Smooth muscle cell (in vitro differentiated cells): ENCODE measurements around the gene TBRG4. TPM values are rescaled to one million over a fixed set of nuclear protein-coding genes. Genes with fewer than 3 reads are reported as not detected.

Source experiments
- DNase-seq: peaks from one replicate; lab custom pipeline; 2025; ENCODE audit not compliant: unreplicated experiment; lab: John Stamatoyannopoulos, UW
- H2AFZ ChIP-seq: fragments of 200-600 bp; sonication (generic); 2 replicates; pipeline ENCODE4 v1.6.0; 2016; ENCODE audit warnings: antibody characterized with exemption, low read depth, mild to moderate bottlenecking
- H3F3A ChIP-seq: fragments of 200-600 bp; sonication (generic); 2 replicates; pipeline ENCODE4 v1.6.0; 2017; ENCODE audit warnings: antibody characterized with exemption, low read depth
- H3K27ac ChIP-seq: fragments of 200-600 bp; sonication (generic); 2 replicates; pipeline ENCODE4 v1.5.1; 2016; ENCODE audit warnings: low read depth, mild to moderate bottlenecking
- H3K27me3 ChIP-seq: fragments of 200-600 bp; sonication (generic); 2 replicates; pipeline ENCODE4 v1.6.1; 2016; ENCODE audit warnings: low read depth, mild to moderate bottlenecking
- H3K36me3 ChIP-seq: fragments of 200-600 bp; sonication (generic); 2 replicates; pipeline ENCODE4 v1.5.1; 2016; ENCODE audit warnings: low read depth
- H3K4me1 ChIP-seq: fragments of 200-600 bp; sonication (generic); 2 replicates; pipeline ENCODE4 v1.5.1; 2016; ENCODE audit warnings: low read depth
- H3K4me2 ChIP-seq: fragments of 200-600 bp; sonication (generic); 2 replicates; pipeline ENCODE4 v1.6.0; 2016; ENCODE audit warnings: mild to moderate bottlenecking
- H3K4me3 ChIP-seq: fragments of 200-600 bp; sonication (generic); 2 replicates; pipeline ENCODE4 v1.5.1; 2016; ENCODE audit warnings: mild to moderate bottlenecking
- H3K79me2 ChIP-seq: fragments of 200-600 bp; sonication (generic); 2 replicates; pipeline ENCODE4 v1.6.0; 2016; ENCODE audit warnings: low read depth, mild to moderate bottlenecking
- H3K9ac ChIP-seq: fragments of 200-600 bp; sonication (generic); 2 replicates; pipeline ENCODE4 v1.6.0; 2016; ENCODE audit warnings: low read depth
- H3K9me3 ChIP-seq: fragments of 200-600 bp; sonication (generic); replicated peaks from 2 replicates; pipeline ENCODE4 v1.5.1; 2016; ENCODE audit warnings: low read depth
- H4K20me1 ChIP-seq: fragments of 200-600 bp; sonication (generic); 2 replicates; pipeline ENCODE4 v1.6.0; 2016; ENCODE audit warnings: low read depth
- WGBS: methylation state at CpG from one replicate; pipeline ENCODE4 v1.1.7; 2016; ENCODE audit warnings: low lambda C conversion rate; 5-methylcytosine and 5-hydroxymethylcytosine counted together
- polyA plus RNA-seq: library from polyadenylated mRNA; unstranded; fragments of >200 nt; fragmentation: Nextera tagmentation; extraction: Ambion mirVana; gene quantifications from 2 replicates; pipeline ENCODE4 v1.2.1, GENCODE V29; 2016
- total RNA-seq: library from RNA; depleted of rRNA; stranded (reverse); fragments of >200 nt; gene quantifications from 2 replicates; pipeline ENCODE4 v1.2.3, GENCODE V29; 2014
- TF ChIP-seq, protein P1 (sequence below): fragments of 200-600 bp; sonication (generic); IDR thresholded peaks from 2 replicates; pipeline ENCODE4 v1.5.1; 2017; ENCODE audit warnings: borderline replicate concordance, mild to moderate bottlenecking, antibody characterized with exemption; ENCODE audit not compliant: insufficient read depth, poor library complexity, severe bottlenecking

Gene TBRG4
- total and polyA plus RNA-seq, 2 experiments from 2014 or later: 30.2 to 52.5 TPM

DNA sequence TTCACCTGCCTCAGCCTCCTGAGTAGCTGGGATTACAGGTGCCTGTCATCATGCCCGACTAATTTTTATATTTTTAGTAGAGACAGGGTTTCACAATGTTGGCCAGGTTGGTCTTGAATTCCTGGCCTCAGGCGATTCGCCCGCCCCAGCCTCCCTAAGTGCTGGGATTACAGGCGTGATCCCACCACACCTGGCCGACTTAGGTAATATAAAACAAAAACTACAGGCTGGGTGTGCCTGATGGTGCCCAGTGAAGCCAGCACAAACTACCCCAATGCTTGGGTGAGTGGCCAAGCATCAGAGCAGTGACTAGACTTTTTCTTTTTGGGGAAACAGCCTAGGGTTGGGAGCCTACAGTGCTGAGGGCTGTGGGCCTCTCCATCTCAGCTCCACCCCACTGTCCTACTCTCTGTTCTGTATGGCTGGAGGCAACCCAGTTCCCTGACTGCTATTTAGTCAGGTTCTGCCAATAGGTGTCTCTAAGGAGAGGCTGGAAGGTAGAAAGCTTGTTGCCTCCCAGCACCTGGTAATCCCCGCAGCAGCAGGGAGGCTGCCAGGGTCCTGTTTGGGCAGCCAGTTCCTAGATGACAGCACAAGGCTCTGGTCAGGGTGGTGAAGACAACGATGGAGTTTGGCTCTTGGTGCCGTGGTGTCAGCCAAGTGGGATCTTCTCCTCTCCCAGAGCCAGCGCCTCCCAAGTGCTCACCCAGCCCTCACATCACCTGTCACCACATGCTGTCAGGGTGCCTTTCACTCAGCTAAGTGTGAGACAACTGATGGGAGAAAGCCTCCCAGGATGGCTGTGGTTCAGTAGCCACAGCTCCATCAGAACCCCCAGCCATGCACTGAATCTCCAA, 12.3 kb downstream of the TBRG4 start:
- Histone ChIP-seq H3K27me3 (no peaks in the 10 kb centered on the region), H3K4me1 (no peaks in the 10 kb centered on the region), H3K9me3 (no peaks in the 10 kb centered on the region), H3K4me3 (no peak overlapping the region), H3K4me2 (no peak overlapping the region), H3F3A (no peaks in the 10 kb centered on the region), H4K20me1 (peaks cover 1% of the 10 kb centered on the region), H3K27ac (no peak overlapping the region), H2AFZ (no peak overlapping the region), H3K79me2 (no peaks in the 10 kb centered on the region), H3K9ac (no peak overlapping the region), H3K36me3 (no peaks in the 10 kb centered on the region)
- no peak for DNase-seq
- WGBS: 93% methylated on average over 10 of the region's 10 CpGs
- TF ChIP-seq, protein P1, sequence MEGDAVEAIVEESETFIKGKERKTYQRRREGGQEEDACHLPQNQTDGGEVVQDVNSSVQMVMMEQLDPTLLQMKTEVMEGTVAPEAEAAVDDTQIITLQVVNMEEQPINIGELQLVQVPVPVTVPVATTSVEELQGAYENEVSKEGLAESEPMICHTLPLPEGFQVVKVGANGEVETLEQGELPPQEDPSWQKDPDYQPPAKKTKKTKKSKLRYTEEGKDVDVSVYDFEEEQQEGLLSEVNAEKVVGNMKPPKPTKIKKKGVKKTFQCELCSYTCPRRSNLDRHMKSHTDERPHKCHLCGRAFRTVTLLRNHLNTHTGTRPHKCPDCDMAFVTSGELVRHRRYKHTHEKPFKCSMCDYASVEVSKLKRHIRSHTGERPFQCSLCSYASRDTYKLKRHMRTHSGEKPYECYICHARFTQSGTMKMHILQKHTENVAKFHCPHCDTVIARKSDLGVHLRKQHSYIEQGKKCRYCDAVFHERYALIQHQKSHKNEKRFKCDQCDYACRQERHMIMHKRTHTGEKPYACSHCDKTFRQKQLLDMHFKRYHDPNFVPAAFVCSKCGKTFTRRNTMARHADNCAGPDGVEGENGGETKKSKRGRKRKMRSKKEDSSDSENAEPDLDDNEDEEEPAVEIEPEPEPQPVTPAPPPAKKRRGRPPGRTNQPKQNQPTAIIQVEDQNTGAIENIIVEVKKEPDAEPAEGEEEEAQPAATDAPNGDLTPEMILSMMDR: no peak

DNA sequence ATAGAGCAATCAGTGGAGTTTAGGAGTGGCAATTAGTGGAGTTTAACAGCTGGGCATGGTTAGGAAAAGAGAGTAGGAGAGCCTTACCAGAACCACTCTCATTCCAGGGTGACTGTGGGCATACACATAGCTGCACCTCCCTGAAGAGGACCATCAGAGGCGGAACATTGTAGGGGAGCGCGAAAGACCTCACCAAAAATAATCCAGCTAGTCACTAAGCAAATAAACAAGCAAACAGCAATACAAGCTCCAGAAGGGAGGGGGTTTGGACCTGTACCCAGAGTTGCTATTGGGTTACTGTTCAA, 18.6 kb downstream of the TBRG4 start:
- H3K4me1 ChIP-seq: no peaks in the 10 kb centered on the region
- H3K36me3 ChIP-seq: no peaks in the 10 kb centered on the region
- H3K9ac ChIP-seq: no peak overlapping the region
- no peak for DNase-seq
- H3K27ac ChIP-seq: peak overlapping the region; percentile 15
- no peaks in the 10 kb centered on the region for H3K9me3 ChIP-seq
- no peak overlapping the region for H3K4me2 ChIP-seq
- WGBS: 72% methylated on average over 3 of the region's 3 CpGs
- H3F3A ChIP-seq: no peaks in the 10 kb centered on the region
- H3K27me3 ChIP-seq: no peaks in the 10 kb centered on the region
- TF ChIP-seq, protein P1: no peak
- H4K20me1 ChIP-seq: no peaks in the 10 kb centered on the region
- no peak overlapping the region for H2AFZ ChIP-seq
- no peaks in the 10 kb centered on the region for H3K79me2 ChIP-seq
- H3K4me3 ChIP-seq: no peak overlapping the region

DNA sequence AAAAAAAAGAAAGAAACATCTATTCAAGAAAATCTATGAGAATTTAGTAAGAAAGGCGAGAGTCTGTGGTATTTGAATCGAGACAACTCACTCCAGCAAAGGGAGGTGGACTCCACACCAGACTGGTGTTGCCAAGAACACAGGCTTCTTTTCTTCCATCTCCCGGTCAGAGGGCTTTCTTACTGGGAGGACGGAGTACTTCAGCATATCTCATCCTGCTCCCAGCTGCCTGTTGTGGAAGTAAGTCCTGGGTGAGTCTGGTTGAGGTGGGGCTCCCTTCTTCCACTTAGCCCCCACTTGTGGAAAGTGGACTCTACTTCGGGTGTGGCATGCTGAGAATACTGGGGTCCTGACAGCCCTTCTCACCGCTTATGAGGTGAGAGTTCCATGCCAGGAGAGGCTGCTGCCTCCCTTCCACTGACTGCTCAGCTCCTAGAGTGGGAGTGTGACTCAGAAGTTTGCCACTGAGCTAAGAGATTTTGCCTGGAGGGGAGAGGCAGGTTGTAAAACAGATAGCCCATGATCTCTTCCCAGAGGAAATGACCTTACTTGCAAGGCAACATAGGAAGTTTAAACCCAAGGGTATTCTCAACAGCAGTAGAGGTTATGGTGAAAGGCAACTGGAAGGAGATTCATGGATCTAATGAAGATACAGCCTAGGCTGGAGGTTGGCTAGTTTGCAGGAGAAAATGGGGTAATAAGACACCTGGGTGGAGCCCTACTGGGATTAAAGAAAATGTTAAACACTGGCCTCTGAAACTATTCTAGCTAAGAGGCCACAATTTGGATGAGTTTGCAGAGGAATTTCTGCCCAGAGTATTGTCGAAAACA, 19.2 kb downstream of the TBRG4 start:
- Histone ChIP-seq H2AFZ (no peak overlapping the region), H3K27ac (peak overlapping the region; percentile 15)
- DNase-seq: no peak

More for the DNA sequence above, 19.2 kb downstream of the TBRG4 start:
- Histone ChIP-seq H3K4me1 (no peaks in the 10 kb centered on the region), H3K4me3 (no peak overlapping the region), H3K4me2 (no peak overlapping the region), H3K9ac (no peak overlapping the region), H3F3A (no peaks in the 10 kb centered on the region), H3K9me3 (no peaks in the 10 kb centered on the region), H3K27me3 (no peaks in the 10 kb centered on the region), H3K36me3 (no peaks in the 10 kb centered on the region), H3K79me2 (no peaks in the 10 kb centered on the region), H4K20me1 (no peaks in the 10 kb centered on the region)
- TF ChIP-seq, protein P1: no peak
- WGBS: 45% methylated on average over 7 of the region's 7 CpGs
